ENCODE measurements around the gene PDE6A. TPM values are rescaled to one million over a fixed set of nuclear protein-coding genes. Genes with fewer than 3 reads are reported as not detected.

PDE6A gene
- total and polyA plus RNA-seq, 2 of the 13 experiments (the other 11 are each of a cell fraction or from before 2014, with no cell fraction given): 0.01 TPM; not detected in 1

DNA sequence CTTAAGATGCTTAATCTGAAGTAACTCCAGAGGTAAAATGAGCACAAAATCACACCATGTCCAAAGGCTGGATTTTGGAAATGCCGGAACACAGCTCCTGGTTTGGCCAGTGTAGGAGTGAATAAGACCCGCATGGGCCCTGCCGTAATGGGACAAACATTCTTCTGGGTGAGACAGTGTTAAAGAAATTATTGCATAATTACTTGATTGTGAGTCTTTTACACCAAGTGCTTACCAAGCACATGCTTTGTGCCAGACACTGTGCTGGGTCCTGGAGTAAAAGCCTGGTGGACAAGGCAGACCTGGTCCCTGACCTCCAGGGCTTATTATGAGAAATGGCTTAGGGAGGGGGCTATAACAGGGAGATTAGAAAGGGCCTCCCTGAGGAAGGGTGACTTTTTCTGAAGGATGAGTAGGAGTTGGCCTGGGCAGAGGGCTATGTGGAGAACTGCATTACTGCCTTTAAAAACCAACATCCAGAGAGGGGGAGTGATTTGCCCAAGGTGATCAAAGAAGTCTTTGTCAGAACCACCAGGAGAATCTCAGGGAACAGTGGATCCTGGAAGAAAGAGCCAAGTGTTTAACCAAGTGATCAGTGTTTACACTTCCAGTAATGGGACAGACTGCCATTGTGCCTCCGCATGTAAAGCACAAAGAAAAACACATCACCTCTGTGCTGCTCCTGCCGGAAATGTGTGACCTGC, 3.5 kb downstream of the PDE6A start:
- ChIA-PET POLR2A (no interaction called here), CTCF (ENCODE audit: low intra/inter-chr PET ratio, low total read pairs) (no interaction called here)
- Histone ChIP-seq H3K9me3 (ENCODE audit: low read length) (no peaks in the 10 kb centered on the region), H2AFZ (ENCODE audit: low read length) (no peak overlapping the region), H3K36me3 (replicated peaks in 1 of 2; ENCODE audit: control insufficient read depth in 1 of 2, insufficient read depth in 2 of 2, low read length in 2 of 2) (no peaks in the 10 kb centered on the region), H3K27me3 (ENCODE audit: control insufficient read depth in 1 of 2, insufficient read depth in 2 of 2, low read length in 2 of 2) (peaks cover 0 to 10% of the 10 kb centered on the region in 2 experiments; a peak in 3 of 5 replicates), H3K9ac (ENCODE audit: insufficient read depth, low read depth, low read length) (no peak overlapping the region), H3K4me2 (ENCODE audit: low read depth, low read length) (no peak overlapping the region), H4K20me1 (ENCODE audit: insufficient read depth, low read length) (no peaks in the 10 kb centered on the region), H3K27ac (ENCODE audit: extremely low read length, insufficient read depth, low read length) (no peak overlapping the region), H3K79me2 (ENCODE audit: insufficient read depth, low read length) (no peaks in the 10 kb centered on the region), H3K4me3 (replicated peaks in 1 of 3; ENCODE audit: insufficient read depth in 1 of 3, low read depth in 2 of 3, low read length in 3 of 3) (no peak overlapping the region), H3K4me1 (ENCODE audit: insufficient read depth, low read length) (peaks cover 65% of the 10 kb centered on the region)
- intact Hi-C loops (cut with micrococcal nuclease; ENCODE audit: unreplicated experiment): no loop called here
- DNase-seq (ENCODE audit: low spot score) (peak; percentile 35), ATAC-seq (no peak), FAIRE-seq (no peak)
- no TSS peak for BruUV-seq (replicated peaks)
- in situ Hi-C loops (cut with HindIII; ENCODE audit: extremely low pct_ligation_motif_present, low pct_unique_long_range_greater_than_20kb): no loop called here
- no peak for TF ChIP-seq ARNT (IDR thresholded peaks at IDR 0.05)
- TF ChIP-seq, protein P1, sequence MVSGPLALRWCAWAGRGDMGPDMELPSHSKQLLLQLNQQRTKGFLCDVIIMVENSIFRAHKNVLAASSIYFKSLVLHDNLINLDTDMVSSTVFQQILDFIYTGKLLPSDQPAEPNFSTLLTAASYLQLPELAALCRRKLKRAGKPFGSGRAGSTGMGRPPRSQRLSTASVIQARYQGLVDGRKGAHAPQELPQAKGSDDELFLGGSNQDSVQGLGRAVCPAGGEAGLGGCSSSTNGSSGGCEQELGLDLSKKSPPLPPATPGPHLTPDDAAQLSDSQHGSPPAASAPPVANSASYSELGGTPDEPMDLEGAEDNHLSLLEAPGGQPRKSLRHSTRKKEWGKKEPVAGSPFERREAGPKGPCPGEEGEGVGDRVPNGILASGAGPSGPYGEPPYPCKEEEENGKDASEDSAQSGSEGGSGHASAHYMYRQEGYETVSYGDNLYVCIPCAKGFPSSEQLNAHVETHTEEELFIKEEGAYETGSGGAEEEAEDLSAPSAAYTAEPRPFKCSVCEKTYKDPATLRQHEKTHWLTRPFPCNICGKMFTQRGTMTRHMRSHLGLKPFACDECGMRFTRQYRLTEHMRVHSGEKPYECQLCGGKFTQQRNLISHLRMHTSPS (CRISPR knock-in tag; IDR thresholded peaks at IDR 0.05; ENCODE audit: low read depth): no peak
- TF ChIP-seq, protein P2, sequence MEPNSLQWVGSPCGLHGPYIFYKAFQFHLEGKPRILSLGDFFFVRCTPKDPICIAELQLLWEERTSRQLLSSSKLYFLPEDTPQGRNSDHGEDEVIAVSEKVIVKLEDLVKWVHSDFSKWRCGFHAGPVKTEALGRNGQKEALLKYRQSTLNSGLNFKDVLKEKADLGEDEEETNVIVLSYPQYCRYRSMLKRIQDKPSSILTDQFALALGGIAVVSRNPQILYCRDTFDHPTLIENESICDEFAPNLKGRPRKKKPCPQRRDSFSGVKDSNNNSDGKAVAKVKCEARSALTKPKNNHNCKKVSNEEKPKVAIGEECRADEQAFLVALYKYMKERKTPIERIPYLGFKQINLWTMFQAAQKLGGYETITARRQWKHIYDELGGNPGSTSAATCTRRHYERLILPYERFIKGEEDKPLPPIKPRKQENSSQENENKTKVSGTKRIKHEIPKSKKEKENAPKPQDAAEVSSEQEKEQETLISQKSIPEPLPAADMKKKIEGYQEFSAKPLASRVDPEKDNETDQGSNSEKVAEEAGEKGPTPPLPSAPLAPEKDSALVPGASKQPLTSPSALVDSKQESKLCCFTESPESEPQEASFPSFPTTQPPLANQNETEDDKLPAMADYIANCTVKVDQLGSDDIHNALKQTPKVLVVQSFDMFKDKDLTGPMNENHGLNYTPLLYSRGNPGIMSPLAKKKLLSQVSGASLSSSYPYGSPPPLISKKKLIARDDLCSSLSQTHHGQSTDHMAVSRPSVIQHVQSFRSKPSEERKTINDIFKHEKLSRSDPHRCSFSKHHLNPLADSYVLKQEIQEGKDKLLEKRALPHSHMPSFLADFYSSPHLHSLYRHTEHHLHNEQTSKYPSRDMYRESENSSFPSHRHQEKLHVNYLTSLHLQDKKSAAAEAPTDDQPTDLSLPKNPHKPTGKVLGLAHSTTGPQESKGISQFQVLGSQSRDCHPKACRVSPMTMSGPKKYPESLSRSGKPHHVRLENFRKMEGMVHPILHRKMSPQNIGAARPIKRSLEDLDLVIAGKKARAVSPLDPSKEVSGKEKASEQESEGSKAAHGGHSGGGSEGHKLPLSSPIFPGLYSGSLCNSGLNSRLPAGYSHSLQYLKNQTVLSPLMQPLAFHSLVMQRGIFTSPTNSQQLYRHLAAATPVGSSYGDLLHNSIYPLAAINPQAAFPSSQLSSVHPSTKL (CRISPR knock-in tag; IDR thresholded peaks at IDR 0.05): 0 out of 2 replicates have a peak, but pooled peaks have one; percentile 28
- no peak for TF ChIP-seq KDM5B (CRISPR knock-in tag; IDR thresholded peaks at IDR 0.05; ENCODE audit: borderline replicate concordance)
- TF ChIP-seq, protein P3, sequence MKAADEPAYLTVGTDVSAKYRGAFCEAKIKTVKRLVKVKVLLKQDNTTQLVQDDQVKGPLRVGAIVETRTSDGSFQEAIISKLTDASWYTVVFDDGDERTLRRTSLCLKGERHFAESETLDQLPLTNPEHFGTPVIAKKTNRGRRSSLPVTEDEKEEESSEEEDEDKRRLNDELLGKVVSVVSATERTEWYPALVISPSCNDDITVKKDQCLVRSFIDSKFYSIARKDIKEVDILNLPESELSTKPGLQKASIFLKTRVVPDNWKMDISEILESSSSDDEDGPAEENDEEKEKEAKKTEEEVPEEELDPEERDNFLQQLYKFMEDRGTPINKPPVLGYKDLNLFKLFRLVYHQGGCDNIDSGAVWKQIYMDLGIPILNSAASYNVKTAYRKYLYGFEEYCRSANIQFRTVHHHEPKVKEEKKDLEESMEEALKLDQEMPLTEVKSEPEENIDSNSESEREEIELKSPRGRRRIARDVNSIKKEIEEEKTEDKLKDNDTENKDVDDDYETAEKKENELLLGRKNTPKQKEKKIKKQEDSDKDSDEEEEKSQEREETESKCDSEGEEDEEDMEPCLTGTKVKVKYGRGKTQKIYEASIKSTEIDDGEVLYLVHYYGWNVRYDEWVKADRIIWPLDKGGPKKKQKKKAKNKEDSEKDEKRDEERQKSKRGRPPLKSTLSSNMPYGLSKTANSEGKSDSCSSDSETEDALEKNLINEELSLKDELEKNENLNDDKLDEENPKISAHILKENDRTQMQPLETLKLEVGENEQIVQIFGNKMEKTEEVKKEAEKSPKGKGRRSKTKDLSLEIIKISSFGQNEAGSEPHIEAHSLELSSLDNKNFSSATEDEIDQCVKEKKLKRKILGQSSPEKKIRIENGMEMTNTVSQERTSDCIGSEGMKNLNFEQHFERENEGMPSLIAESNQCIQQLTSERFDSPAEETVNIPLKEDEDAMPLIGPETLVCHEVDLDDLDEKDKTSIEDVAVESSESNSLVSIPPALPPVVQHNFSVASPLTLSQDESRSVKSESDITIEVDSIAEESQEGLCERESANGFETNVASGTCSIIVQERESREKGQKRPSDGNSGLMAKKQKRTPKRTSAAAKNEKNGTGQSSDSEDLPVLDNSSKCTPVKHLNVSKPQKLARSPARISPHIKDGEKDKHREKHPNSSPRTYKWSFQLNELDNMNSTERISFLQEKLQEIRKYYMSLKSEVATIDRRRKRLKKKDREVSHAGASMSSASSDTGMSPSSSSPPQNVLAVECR (CRISPR knock-in tag; IDR thresholded peaks at IDR 0.05; ENCODE audit: borderline replicate concordance): no peak
- no peak for TF ChIP-seq MAFG (CRISPR knock-in tag; IDR thresholded peaks at IDR 0.05)
- TF ChIP-seq, protein P4, sequence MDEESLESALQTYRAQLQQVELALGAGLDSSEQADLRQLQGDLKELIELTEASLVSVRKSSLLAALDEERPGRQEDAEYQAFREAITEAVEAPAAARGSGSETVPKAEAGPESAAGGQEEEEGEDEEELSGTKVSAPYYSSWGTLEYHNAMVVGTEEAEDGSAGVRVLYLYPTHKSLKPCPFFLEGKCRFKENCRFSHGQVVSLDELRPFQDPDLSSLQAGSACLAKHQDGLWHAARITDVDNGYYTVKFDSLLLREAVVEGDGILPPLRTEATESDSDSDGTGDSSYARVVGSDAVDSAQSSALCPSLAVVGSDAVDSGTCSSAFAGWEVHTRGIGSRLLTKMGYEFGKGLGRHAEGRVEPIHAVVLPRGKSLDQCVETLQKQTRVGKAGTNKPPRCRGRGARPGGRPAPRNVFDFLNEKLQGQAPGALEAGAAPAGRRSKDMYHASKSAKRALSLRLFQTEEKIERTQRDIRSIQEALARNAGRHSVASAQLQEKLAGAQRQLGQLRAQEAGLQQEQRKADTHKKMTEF (CRISPR knock-in tag; IDR thresholded peaks at IDR 0.05): no peak
- no peak for TF ChIP-seq ZNF777 (CRISPR knock-in tag; IDR thresholded peaks at IDR 0.05)
- TF ChIP-seq ZNF143 (CRISPR knock-in tag; IDR thresholded peaks at IDR 0.05): no peak
- TF ChIP-seq SOX13 (IDR thresholded peaks at IDR 0.05): no peak
- peak in 1 of 2 experiments; percentile 61; a peak in 1 of 4 replicates for TF ChIP-seq SOX13 (CRISPR knock-in tag; conservative IDR thresholded peaks at IDR 0.05 in 1 of 2, IDR thresholded peaks at IDR 0.05 in 1 of 2)
- 40% methylated on average over 5 of the region's 5 CpGs for WGBS (ENCODE audit: low lambda C conversion rate)
